DOHH2 (cell line): ENCODE results near the gene PCYOX1L.

Source experiments
- H3F3A ChIP-seq: fragments of 200-600 bp; sonication (generic), shearing (Covaris generic); 2 replicates; pipeline ENCODE4 v1.6.0; 2016; ENCODE audit warnings: antibody characterized with exemption, mild to moderate bottlenecking; ENCODE audit not compliant: control insufficient read depth, insufficient read depth
- H3K27ac ChIP-seq: fragments of 200-600 bp; sonication (generic); 2 replicates; pipeline ENCODE4 v1.5.1; 2014; ENCODE audit warnings: low read depth, mild to moderate bottlenecking, low read length, moderate library complexity
- H3K27me3 ChIP-seq: fragments of 200-600 bp; sonication (generic); 2 replicates; pipeline ENCODE4 v1.6.1; 2014; ENCODE audit warnings: mild to moderate bottlenecking, low read length, mixed read lengths; ENCODE audit not compliant: control insufficient read depth
- H3K36me3 ChIP-seq: fragments of 200-600 bp; sonication (generic); 2 replicates; pipeline ENCODE4 v1.6.1; 2014; ENCODE audit warnings: mild to moderate bottlenecking, low read length, moderate library complexity, mixed read lengths; ENCODE audit not compliant: control insufficient read depth
- H3K4me1 ChIP-seq: fragments of 200-600 bp; sonication (generic); 2 replicates; pipeline ENCODE4 v1.6.1; 2014; ENCODE audit warnings: mild to moderate bottlenecking, low read length, mixed read lengths; ENCODE audit not compliant: control insufficient read depth
- H3K4me2 ChIP-seq: fragments of 200-600 bp; sonication (generic); 2 replicates; pipeline ENCODE4 v1.6.0; 2014; ENCODE audit warnings: mild to moderate bottlenecking, low read length, moderate library complexity
- H3K4me3 ChIP-seq: fragments of 200-600 bp; sonication (generic); 2 replicates; pipeline ENCODE4 v1.5.1; 2014; ENCODE audit warnings: mild to moderate bottlenecking, low read length, mixed read lengths
- H3K79me2 ChIP-seq: fragments of 200-600 bp; sonication (generic); 2 replicates; pipeline ENCODE4 v1.6.1; 2014; ENCODE audit warnings: mild to moderate bottlenecking, low read length, mixed read lengths; ENCODE audit not compliant: control insufficient read depth
- H3K9me2 ChIP-seq: fragments of 200-600 bp; sonication (generic); replicated peaks from 2 replicates; pipeline ENCODE4 v1.6.1; 2014; ENCODE audit warnings: mild to moderate bottlenecking, low read length, mixed read lengths; ENCODE audit not compliant: control insufficient read depth
- H3K9me3 ChIP-seq: fragments of 200-600 bp; sonication (generic); 2 replicates; pipeline ENCODE4 v1.6.1; 2014; ENCODE audit warnings: antibody characterized with exemption, low read length, mixed read lengths; ENCODE audit not compliant: control insufficient read depth, insufficient read depth
- H4K20me1 ChIP-seq: fragments of 200-600 bp; sonication (generic); 2 replicates; pipeline ENCODE4 v1.6.0; 2014; ENCODE audit warnings: low read depth, mild to moderate bottlenecking, antibody characterized with exemption, low read length, moderate library complexity; ENCODE audit not compliant: control insufficient read depth, insufficient read depth
- EZH2phosphoT487 ChIP-seq: fragments of 200-600 bp; sonication (generic); IDR thresholded peaks from 2 replicates; pipeline ENCODE4 v1.6.1; 2017; ENCODE audit warnings: borderline replicate concordance, mild to moderate bottlenecking, antibody characterized with exemption, low read length, moderate library complexity, mixed read lengths
- TF ChIP-seq, protein P1 (sequence below): fragments of 200-600 bp; sonication (generic); IDR thresholded peaks from one replicate; pipeline ENCODE4 v1.5.1; 2014; ENCODE audit warnings: antibody characterized with exemption, mild to moderate bottlenecking, low read depth, low read length; ENCODE audit not compliant: poor library complexity, severe bottlenecking

PCYOX1L gene

DNA sequence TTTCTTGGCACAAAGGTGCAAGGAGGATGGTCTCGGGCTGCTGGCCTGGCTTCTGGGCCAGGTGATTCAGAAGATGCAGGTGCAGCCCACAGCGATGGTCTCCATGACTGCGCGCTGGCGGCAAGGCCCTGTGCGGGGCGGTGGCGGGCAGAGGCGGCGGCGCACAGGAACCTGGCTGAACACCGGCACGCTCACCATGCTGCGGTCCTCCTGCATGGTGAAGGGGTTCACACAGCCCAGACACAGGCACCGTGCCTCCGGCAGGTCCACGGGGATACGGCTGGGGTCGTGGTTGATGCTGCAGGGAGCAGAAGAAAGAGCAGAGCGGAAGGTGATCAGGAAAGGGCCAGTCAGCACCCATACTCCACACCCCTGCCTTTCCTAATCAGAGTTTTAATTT lies 16.5 kb downstream of the PCYOX1L start:
- Histone ChIP-seq H3K4me1 (no peaks in the 10 kb centered on the region), H4K20me1 (peaks cover 3% of the 10 kb centered on the region; the same call in 1 of the 2 replicates), H3K9me2 (no peaks in the 10 kb centered on the region), H3K27ac (no peak overlapping the region), H3K9me3 (no peaks in the 10 kb centered on the region), H3K27me3 (no peaks in the 10 kb centered on the region), H3K36me3 (peaks cover 10% of the 10 kb centered on the region), H3K79me2 (no peaks in the 10 kb centered on the region), H3F3A (no peaks in the 10 kb centered on the region), H3K4me3 (no peak overlapping the region), H3K4me2 (no peak overlapping the region)
- no peak for TF ChIP-seq EZH2phosphoT487
- TF ChIP-seq, protein P1, sequence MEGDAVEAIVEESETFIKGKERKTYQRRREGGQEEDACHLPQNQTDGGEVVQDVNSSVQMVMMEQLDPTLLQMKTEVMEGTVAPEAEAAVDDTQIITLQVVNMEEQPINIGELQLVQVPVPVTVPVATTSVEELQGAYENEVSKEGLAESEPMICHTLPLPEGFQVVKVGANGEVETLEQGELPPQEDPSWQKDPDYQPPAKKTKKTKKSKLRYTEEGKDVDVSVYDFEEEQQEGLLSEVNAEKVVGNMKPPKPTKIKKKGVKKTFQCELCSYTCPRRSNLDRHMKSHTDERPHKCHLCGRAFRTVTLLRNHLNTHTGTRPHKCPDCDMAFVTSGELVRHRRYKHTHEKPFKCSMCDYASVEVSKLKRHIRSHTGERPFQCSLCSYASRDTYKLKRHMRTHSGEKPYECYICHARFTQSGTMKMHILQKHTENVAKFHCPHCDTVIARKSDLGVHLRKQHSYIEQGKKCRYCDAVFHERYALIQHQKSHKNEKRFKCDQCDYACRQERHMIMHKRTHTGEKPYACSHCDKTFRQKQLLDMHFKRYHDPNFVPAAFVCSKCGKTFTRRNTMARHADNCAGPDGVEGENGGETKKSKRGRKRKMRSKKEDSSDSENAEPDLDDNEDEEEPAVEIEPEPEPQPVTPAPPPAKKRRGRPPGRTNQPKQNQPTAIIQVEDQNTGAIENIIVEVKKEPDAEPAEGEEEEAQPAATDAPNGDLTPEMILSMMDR: no peak

DNA sequence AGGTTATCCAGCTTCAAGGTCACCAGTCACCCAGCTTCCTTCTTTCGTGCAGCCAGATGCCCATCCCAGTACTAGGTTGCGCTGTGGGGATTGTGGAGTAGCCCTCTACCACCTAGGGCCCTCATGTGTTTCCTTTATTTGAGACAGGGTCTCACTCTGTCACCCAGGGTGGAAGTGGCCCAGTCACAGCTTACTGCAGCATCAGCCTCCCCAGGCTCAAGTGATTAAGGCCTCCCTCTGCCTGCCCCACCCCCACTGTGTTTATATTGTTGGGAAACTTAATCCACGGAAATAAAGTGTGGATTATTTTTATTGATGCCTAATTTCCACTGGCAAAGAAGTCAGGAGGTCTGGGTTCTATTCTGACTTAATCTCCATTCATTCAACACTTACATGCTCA lies 17.0 kb downstream of the PCYOX1L start:
- H4K20me1 ChIP-seq: peaks cover 3% of the 10 kb centered on the region; the same call in 1 of the 2 replicates
- H3K4me3 ChIP-seq: no peak overlapping the region
- no peaks in the 10 kb centered on the region for H3K27me3 ChIP-seq
- TF ChIP-seq EZH2phosphoT487: no peak
- TF ChIP-seq, protein P1: no peak
- peaks cover 10% of the 10 kb centered on the region for H3K36me3 ChIP-seq
- H3F3A ChIP-seq: no peaks in the 10 kb centered on the region
- no peaks in the 10 kb centered on the region for H3K4me1 ChIP-seq
- no peaks in the 10 kb centered on the region for H3K9me3 ChIP-seq
- no peak overlapping the region for H3K27ac ChIP-seq
- no peaks in the 10 kb centered on the region for H3K9me2 ChIP-seq
- H3K79me2 ChIP-seq: no peaks in the 10 kb centered on the region
- no peak overlapping the region for H3K4me2 ChIP-seq

DNA sequence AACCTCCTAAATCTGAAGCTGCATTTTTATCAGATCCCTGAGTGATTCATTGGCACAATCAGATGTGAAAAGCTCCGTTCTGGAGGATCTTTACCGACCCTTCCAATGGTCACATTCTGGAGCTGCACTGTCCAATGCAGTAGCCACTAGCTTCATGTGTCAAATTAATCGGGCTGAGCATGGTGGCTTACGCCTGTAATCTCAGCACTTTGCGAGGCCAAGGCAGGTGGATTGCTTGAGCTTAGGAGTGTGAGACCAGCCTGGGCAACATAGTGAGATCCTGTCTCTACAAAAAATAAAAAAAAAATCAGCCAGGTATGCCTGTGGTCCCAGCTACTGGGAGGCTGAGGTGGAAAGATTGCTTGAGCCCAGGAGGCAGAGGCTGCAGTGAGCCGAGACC lies 17.6 kb downstream of the PCYOX1L start:
- no peaks in the 10 kb centered on the region for H3F3A ChIP-seq
- peaks cover 3% of the 10 kb centered on the region; the same call in 1 of the 2 replicates for H4K20me1 ChIP-seq
- no peaks in the 10 kb centered on the region for H3K79me2 ChIP-seq
- H3K4me3 ChIP-seq: no peak overlapping the region
- TF ChIP-seq, protein P1: no peak
- TF ChIP-seq EZH2phosphoT487: no peak
- no peak overlapping the region for H3K27ac ChIP-seq
- peaks cover 8% of the 10 kb centered on the region for H3K36me3 ChIP-seq
- no peak overlapping the region for H3K4me2 ChIP-seq
- H3K27me3 ChIP-seq: no peaks in the 10 kb centered on the region
- H3K4me1 ChIP-seq: no peaks in the 10 kb centered on the region
- H3K9me2 ChIP-seq: no peaks in the 10 kb centered on the region
- no peaks in the 10 kb centered on the region for H3K9me3 ChIP-seq

DNA sequence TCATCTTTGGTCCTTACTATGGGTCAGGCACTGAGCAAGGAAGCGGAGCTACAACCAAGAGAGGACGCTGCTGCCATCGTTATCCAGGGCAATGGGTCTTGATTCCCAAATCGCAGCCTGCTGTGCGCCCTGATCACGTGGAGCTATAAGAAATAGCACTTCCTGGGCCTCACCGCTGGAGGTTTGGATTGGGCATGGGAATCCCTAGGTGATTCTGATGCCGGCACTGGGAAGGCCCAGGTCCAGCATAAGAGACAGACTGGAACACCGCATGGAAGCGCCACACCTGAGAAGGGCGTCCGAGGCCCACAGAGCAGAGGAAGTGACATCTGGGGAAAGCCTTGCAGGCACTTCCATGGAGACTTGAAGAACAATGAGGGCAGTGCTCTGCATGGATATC lies 18.3 kb downstream of the PCYOX1L start:
- H3K4me3 ChIP-seq: no peak overlapping the region
- no peak overlapping the region for H3K4me2 ChIP-seq
- H3K36me3 ChIP-seq: peaks cover 1% of the 10 kb centered on the region
- no peaks in the 10 kb centered on the region for H3K27me3 ChIP-seq
- TF ChIP-seq EZH2phosphoT487: no peak
- TF ChIP-seq, protein P1: no peak
- H3K79me2 ChIP-seq: no peaks in the 10 kb centered on the region
- H3K9me3 ChIP-seq: no peaks in the 10 kb centered on the region
- no peaks in the 10 kb centered on the region for H3F3A ChIP-seq
- no peak overlapping the region for H3K27ac ChIP-seq
- peaks cover 3% of the 10 kb centered on the region; the same call in 1 of the 2 replicates for H4K20me1 ChIP-seq
- H3K4me1 ChIP-seq: no peaks in the 10 kb centered on the region
- H3K9me2 ChIP-seq: no peaks in the 10 kb centered on the region
